HCT116 (cell line): Measurements from ENCODE around the gene NLRP6. TPM values are rescaled to one million over a fixed set of nuclear protein-coding genes. Genes with fewer than 3 reads are reported as not detected.

ENCODE experiments used
- ATAC-seq: fragments of 200-7000 bp; cut with Tn5 transposase; 2 replicates; pipeline ENCODE4 v1.9.1; 2020; ENCODE audit warnings: mild to moderate bottlenecking, moderate library complexity
- BruUV-seq: library from RNA; stranded (reverse); fragments of 400-500 nt; replicated peaks from 2 replicates; lab custom pipeline; 2021; lab: Mats Ljungman, UMichigan
- CTCF ChIA-PET: fragments of 300-600 bp; sonication (Branson Sonifier 250); formaldehyde crosslinking; loops from one replicate; lab custom pipeline; 2021; ENCODE audit warnings: antibody characterized with exemption; lab: Charles Lee
- POLR2A ChIA-PET: fragments of 300-600, 350-600 bp; sonication (Branson Sonifier 250); formaldehyde crosslinking; loops from one replicate; lab custom pipeline; 2021; ENCODE audit warnings: antibody characterized with exemption; lab: Charles Lee
- RAD21 ChIA-PET, 2 experiments: fragments of 300-600 bp; sonication (Branson Sonifier 250); formaldehyde crosslinking; loops; one replicate each; lab custom pipeline; 2023; ENCODE audit warnings: low total read pairs in 2 of 2; ENCODE audit not compliant: uncharacterized antibody in 2 of 2, unreplicated experiment in 2 of 2, low non-redundant PET in 1 of 2; lab: Charles Lee
- DNase-seq: peaks from one replicate; pipeline ENCODE4 v3.0.0-alpha.2; 2010; ENCODE audit warnings: low read depth, low spot score
- H2AFZ ChIP-seq: fragments of 200-600 bp; shearing (Covaris generic), sonication (generic); 2 replicates; pipeline ENCODE4 v1.6.1; 2017; ENCODE audit warnings: low read depth, mixed run types, mixed read lengths, antibody characterized with exemption, low read length; ENCODE audit not compliant: poor library complexity, severe bottlenecking
- H3K27ac ChIP-seq: 2 replicates; pipeline ENCODE4 v1.5.1; 2012; ENCODE audit warnings: low read depth, low read length
- H3K27me3 ChIP-seq: fragments of 200-600 bp; sonication (generic); 2 replicates; pipeline ENCODE4 v1.6.1; 2016; ENCODE audit warnings: mixed run types, low read length, mixed read lengths; ENCODE audit not compliant: insufficient read depth
- H3K36me3 ChIP-seq, 2 experiments: fragments of 200-500 bp in 1 of 2; fragments of 200-600 bp in 1 of 2; sonication (Bioruptor generic) in 1 of 2; sonication (generic) in 1 of 2; 2 replicates each; pipeline versions ENCODE4 v1.5.1 to v1.6.1; 2014 to 2016; ENCODE audit warnings: low read length in 2 of 2, inconsistent platforms in 1 of 2, mixed read lengths in 1 of 2, mixed run types in 1 of 2; ENCODE audit not compliant: insufficient read depth in 2 of 2, control insufficient read depth in 1 of 2
- H3K4me1 ChIP-seq, 2 experiments: fragments of 200-600 bp in 1 of 2; sonication (generic) in 1 of 2; 2 replicates each; pipeline versions ENCODE4 v1.5.1 to v1.6.1; 2012 to 2017; ENCODE audit warnings: low read length in 2 of 2, inconsistent platforms in 1 of 2, mild to moderate bottlenecking in 1 of 2, mixed read lengths in 1 of 2, mixed run types in 1 of 2, moderate library complexity in 1 of 2; ENCODE audit not compliant: insufficient read depth in 2 of 2, control insufficient read depth in 1 of 2
- H3K4me2 ChIP-seq: fragments of 200-600 bp; sonication (generic); 2 replicates; pipeline ENCODE4 v1.6.1; 2017; ENCODE audit warnings: mixed run types, low read length, mixed read lengths
- H3K4me3 ChIP-seq, 2 experiments: fragments of 200-600 bp in 1 of 2; sonication (generic) in 1 of 2; replicated peaks in 1 of 2; 2 replicates each; pipeline ENCODE4 v1.5.1; 2011 to 2016; ENCODE audit warnings: low read length in 2 of 2, control low read depth in 1 of 2, low read depth in 1 of 2, mild to moderate bottlenecking in 1 of 2, mixed read lengths in 1 of 2, mixed run types in 1 of 2
- H3K79me2 ChIP-seq: fragments of 200-600 bp; sonication (generic); 2 replicates; pipeline ENCODE4 v1.6.1; 2017; ENCODE audit warnings: mild to moderate bottlenecking, mixed run types, low read length, moderate library complexity, mixed read lengths; ENCODE audit not compliant: insufficient read depth
- H3K9ac ChIP-seq: fragments of 200-600 bp; sonication (generic); 2 replicates; pipeline ENCODE4 v1.6.1; 2016; ENCODE audit warnings: low read length, mixed read lengths
- H3K9me2 ChIP-seq: fragments of 200-600 bp; sonication (generic), shearing (Covaris generic); 2 replicates; pipeline ENCODE4 v1.6.1; 2017; ENCODE audit warnings: mixed run types, mild to moderate bottlenecking, moderate library complexity; ENCODE audit not compliant: insufficient read depth
- H3K9me3 ChIP-seq, 2 experiments: fragments of 200-500 bp in 1 of 2; fragments of 200-600 bp in 1 of 2; sonication (Bioruptor generic) in 1 of 2; sonication (generic) in 1 of 2; 2 replicates each; pipeline ENCODE4 v1.6.1; 2014 to 2017; ENCODE audit warnings: low read length in 2 of 2, mixed read lengths in 2 of 2, inconsistent platforms in 1 of 2, low read depth in 1 of 2, mild to moderate bottlenecking in 1 of 2, mixed run types in 1 of 2, moderate library complexity in 1 of 2; ENCODE audit not compliant: control insufficient read depth in 1 of 2, insufficient read depth in 1 of 2
- H4K20me1 ChIP-seq: fragments of 200-600 bp; sonication (generic), shearing (Covaris generic); 2 replicates; pipeline ENCODE4 v1.6.1; 2017; ENCODE audit warnings: mixed run types, mild to moderate bottlenecking, moderate library complexity; ENCODE audit not compliant: insufficient read depth
- CBX3 ChIP-seq: IDR thresholded peaks from 2 replicates; pipeline ENCODE4 v1.6.1; 2012; ENCODE audit warnings: low read depth
- ELF1 ChIP-seq: IDR thresholded peaks from 2 replicates; pipeline ENCODE4 v1.6.1; 2012; ENCODE audit warnings: low read depth, borderline replicate concordance
- EZH2phosphoT487 ChIP-seq: fragments of 200-600 bp; IDR thresholded peaks from 2 replicates; pipeline ENCODE4 v1.6.1; 2018; ENCODE audit warnings: antibody characterized with exemption, borderline replicate concordance
- RAD21 ChIP-seq: IDR thresholded peaks from 2 replicates; pipeline ENCODE4 v1.6.1; 2012; ENCODE audit warnings: low read depth, mild to moderate bottlenecking
- SRF ChIP-seq: IDR thresholded peaks from 2 replicates; pipeline ENCODE4 v1.6.1; 2012; ENCODE audit warnings: low read depth
- YY1 ChIP-seq: IDR thresholded peaks from 2 replicates; pipeline ENCODE4 v1.6.1; 2011; ENCODE audit warnings: low read length, low read depth, moderate library complexity, mild to moderate bottlenecking; ENCODE audit not compliant: insufficient replicate concordance; ENCODE audit errors: extremely low read depth
- intact Hi-C: fragments of 100-400 bp; cut with micrococcal nuclease; formaldehyde crosslinking; loops from 2 replicates; pipeline ENCODE4 v1.10.0; 2022
- total RNA-seq: library from RNA; stranded (reverse); gene quantifications from one replicate; pipeline ENCODE4 v1.2.1, GENCODE V29; 2021; ENCODE audit not compliant: unreplicated experiment
- TF ChIP-seq, protein P1 (sequence below): IDR thresholded peaks from 2 replicates; pipeline ENCODE4 v1.6.1; 2012
- TF ChIP-seq, protein P2 (sequence below): IDR thresholded peaks from 2 replicates; pipeline ENCODE4 v1.6.1; 2012
- TF ChIP-seq, protein P3 (sequence below): IDR thresholded peaks from 2 replicates; pipeline ENCODE4 v1.6.1; 2012; ENCODE audit warnings: low read depth

Gene NLRP6
- total RNA-seq, 1 experiment from 2014 or later: not detected

DNA sequence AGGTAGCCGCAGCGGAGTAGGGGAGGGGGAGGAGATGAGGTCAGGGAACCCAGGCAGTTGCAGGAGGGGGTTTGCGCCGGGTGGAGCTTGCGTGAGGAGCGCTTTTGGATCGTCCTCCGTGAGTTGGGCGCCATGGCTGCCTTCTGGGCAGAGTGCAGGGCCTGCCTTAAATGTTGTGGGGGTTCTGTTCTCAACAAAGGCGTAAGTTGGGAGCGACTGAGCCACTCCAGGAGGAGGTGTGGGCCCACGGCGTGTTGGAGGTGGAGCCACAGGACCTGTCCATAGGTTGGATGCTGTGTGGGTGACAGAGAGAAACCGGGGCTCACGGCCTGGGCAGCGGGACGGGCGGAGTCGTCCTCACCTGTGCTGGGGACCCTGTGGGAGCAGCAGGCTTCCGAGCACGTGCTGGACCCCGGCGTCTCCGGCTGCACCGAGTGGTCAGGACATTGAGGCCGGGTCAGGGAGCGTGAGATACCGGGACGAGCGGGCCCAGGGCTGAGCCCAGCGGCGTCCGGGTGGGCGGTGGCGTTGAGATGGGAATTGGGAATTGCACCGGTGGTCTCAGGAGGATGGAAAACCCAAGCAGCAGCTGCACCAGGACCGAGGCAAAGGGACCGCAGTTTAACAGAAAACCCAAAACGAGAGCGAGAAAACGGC, 9.7 kb downstream of the NLRP6 start:
- CTCF ChIA-PET: no interaction called here
- Histone ChIP-seq H4K20me1 (no peaks in the 10 kb centered on the region), H2AFZ (no peak overlapping the region), H3K9ac (peak overlapping the region; percentile 76), H3K4me2 (peak overlapping the region; percentile 90), H3K27me3 (no peaks in the 10 kb centered on the region), H3K79me2 (peaks cover 7% of the 10 kb centered on the region; the same call in 1 of the 2 replicates), H3K4me1 (peaks cover 14 to 25% of the 10 kb centered on the region in 2 experiments), H3K9me3 (no peaks in the 10 kb centered on the region), H3K36me3 (no peaks in the 10 kb centered on the region; a peak in 1 of 4 replicates), H3K4me3 (peak overlapping the region; percentile 59 to 72), H3K9me2 (no peaks in the 10 kb centered on the region), H3K27ac (peak overlapping the region; percentile 79; the same call in 1 of the 2 replicates)
- peak; percentile 41 for ATAC-seq
- no peak for DNase-seq
- TSS peak; percentile 61 for BruUV-seq
- no peak for TF ChIP-seq EZH2phosphoT487
- TF ChIP-seq, protein P1, sequence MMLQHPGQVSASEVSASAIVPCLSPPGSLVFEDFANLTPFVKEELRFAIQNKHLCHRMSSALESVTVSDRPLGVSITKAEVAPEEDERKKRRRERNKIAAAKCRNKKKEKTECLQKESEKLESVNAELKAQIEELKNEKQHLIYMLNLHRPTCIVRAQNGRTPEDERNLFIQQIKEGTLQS: no peak
- no peak for TF ChIP-seq YY1
- TF ChIP-seq, protein P2, sequence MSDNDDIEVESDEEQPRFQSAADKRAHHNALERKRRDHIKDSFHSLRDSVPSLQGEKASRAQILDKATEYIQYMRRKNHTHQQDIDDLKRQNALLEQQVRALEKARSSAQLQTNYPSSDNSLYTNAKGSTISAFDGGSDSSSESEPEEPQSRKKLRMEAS: 0 out of 2 replicates have a peak, but pooled peaks have one; percentile 43
- TF ChIP-seq ELF1: no peak
- TF ChIP-seq CBX3: no peak
- TF ChIP-seq, protein P3, sequence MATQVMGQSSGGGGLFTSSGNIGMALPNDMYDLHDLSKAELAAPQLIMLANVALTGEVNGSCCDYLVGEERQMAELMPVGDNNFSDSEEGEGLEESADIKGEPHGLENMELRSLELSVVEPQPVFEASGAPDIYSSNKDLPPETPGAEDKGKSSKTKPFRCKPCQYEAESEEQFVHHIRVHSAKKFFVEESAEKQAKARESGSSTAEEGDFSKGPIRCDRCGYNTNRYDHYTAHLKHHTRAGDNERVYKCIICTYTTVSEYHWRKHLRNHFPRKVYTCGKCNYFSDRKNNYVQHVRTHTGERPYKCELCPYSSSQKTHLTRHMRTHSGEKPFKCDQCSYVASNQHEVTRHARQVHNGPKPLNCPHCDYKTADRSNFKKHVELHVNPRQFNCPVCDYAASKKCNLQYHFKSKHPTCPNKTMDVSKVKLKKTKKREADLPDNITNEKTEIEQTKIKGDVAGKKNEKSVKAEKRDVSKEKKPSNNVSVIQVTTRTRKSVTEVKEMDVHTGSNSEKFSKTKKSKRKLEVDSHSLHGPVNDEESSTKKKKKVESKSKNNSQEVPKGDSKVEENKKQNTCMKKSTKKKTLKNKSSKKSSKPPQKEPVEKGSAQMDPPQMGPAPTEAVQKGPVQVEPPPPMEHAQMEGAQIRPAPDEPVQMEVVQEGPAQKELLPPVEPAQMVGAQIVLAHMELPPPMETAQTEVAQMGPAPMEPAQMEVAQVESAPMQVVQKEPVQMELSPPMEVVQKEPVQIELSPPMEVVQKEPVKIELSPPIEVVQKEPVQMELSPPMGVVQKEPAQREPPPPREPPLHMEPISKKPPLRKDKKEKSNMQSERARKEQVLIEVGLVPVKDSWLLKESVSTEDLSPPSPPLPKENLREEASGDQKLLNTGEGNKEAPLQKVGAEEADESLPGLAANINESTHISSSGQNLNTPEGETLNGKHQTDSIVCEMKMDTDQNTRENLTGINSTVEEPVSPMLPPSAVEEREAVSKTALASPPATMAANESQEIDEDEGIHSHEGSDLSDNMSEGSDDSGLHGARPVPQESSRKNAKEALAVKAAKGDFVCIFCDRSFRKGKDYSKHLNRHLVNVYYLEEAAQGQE: no peak
- TF ChIP-seq SRF: no peak
- no peak for TF ChIP-seq RAD21
- RAD21 ChIA-PET: no interaction called here
- POLR2A ChIA-PET: no interaction called here
- intact Hi-C loops: loop anchor here (5.0 kb wide), 1 partner anchor 51 kb away; the partner anchor contains the start of genes PSMD13 and SIRT3
